Esophagus squamous epithelium (tissue), 5 donors: ENCODE measurements around the gene SLC16A14. TPM values are rescaled to one million over a fixed set of nuclear protein-coding genes. Genes with fewer than 3 reads are reported as not detected.

Experiments used
- DNase-seq: peaks from one replicate; lab custom pipeline; 2025; lab: John Stamatoyannopoulos, UW
- H3K27ac ChIP-seq, 4 donors: fragments of 200-600 bp; sonication (generic); one replicate each; pipeline ENCODE4 v1.5.1; 2016 to 2019; ENCODE audit warnings: mild to moderate bottlenecking in 1 of 4
- H3K27me3 ChIP-seq, 4 donors: fragments of 200-600 bp; sonication (generic); 1 replicate in 3 of 4; 2 replicates in 1 of 4; pipeline versions ENCODE4 v1.5.1 to v1.6.0; 2017 to 2021; ENCODE audit warnings: antibody characterized with exemption in 1 of 4
- H3K36me3 ChIP-seq, 3 donors: fragments of 200-600 bp; sonication (generic); one replicate each; pipeline ENCODE4 v1.5.1; 2016 to 2019
- H3K4me1 ChIP-seq, 3 donors: fragments of 200-600 bp; sonication (generic); one replicate each; pipeline ENCODE4 v1.5.1; 2017 to 2019
- H3K4me3 ChIP-seq, 4 donors: fragments of 200-600 bp; sonication (generic); 1 replicate in 3 of 4; 2 replicates in 1 of 4; pipeline ENCODE4 v1.5.1; 2016 to 2019; ENCODE audit warnings: mild to moderate bottlenecking in 2 of 4, moderate library complexity in 1 of 4
- H3K9me3 ChIP-seq, 3 donors: fragments of 200-600 bp; sonication (generic); one replicate each; pipeline ENCODE4 v1.5.1; 2016 to 2019
- CTCF ChIP-seq, 6 experiments: fragments of 450-650 bp in 4 of 6; fragments of 200-600 bp in 2 of 6; sonication (generic) in 2 of 6; IDR thresholded peaks; one replicate each; pipeline ENCODE4 v1.5.1; 2016 to 2019; ENCODE audit warnings: antibody characterized with exemption in 6 of 6, mild to moderate bottlenecking in 4 of 6, moderate library complexity in 4 of 6
- POLR2A ChIP-seq, 4 donors: fragments of 450-650 bp; IDR thresholded peaks; one replicate each; pipeline ENCODE4 v1.6.1; 2017; ENCODE audit warnings: antibody characterized with exemption in 4 of 4, mild to moderate bottlenecking in 4 of 4, moderate library complexity in 3 of 4
- WGBS, 2 donors: methylation state at CpG; one replicate each; pipeline ENCODE4 v1.1.5; 2018; 5-methylcytosine and 5-hydroxymethylcytosine counted together
- intact Hi-C: fragments of 100-400 bp; cut with DNase I; formaldehyde crosslinking; loops from one replicate; pipeline ENCODE4 v1.15.0; 2022
- total RNA-seq, 4 donors: library from RNA; depleted of rRNA; stranded (reverse); fragments of >200 nt; gene quantifications; one replicate each; pipeline ENCODE4 v1.1.0, GENCODE V29; 2016
- donor health status: DM: yes; HTN: yes; CAD: no.

SLC16A14 gene
- total RNA-seq, 4 donors from 2014 or later, result 1.9 to 7.5 (median 4.9) TPM

GRCh38 chr2:230043461-230043860 is 25.3 kb downstream of the SLC16A14 start:
- DNase-seq, result no peak
- H3K4me1 ChIP-seq, result peaks cover 0 to 6% (median 0%) of the 10 kb centered on the region in 3 donors
- H3K36me3 ChIP-seq, result peaks cover 0 to 34% (median 0%) of the 10 kb centered on the region in 3 donors
- no peaks in the 10 kb centered on the region for H3K9me3 ChIP-seq
- WGBS, 2 donors, result 39 to 59% methylated on average over 2 of the region's 2 CpGs
- TF ChIP-seq CTCF (IDR thresholded peaks at IDR 0.05), result no peak
- TF ChIP-seq POLR2A (IDR thresholded peaks at IDR 0.05), result no peak
- no peaks in the 10 kb centered on the region for H3K27me3 ChIP-seq
- H3K4me3 ChIP-seq, result no peak overlapping the region
- H3K27ac ChIP-seq, result no peak overlapping the region
- intact Hi-C loops, result no loop called here

- Histone ChIP-seq H3K36me3 (peaks cover 0 to 34% (median 0%) of the 10 kb centered on the region in 3 donors), H3K4me3 (no peak overlapping the region), H3K27ac (no peak overlapping the region), H3K27me3 (no peaks in the 10 kb centered on the region), H3K4me1 (peaks cover 0 to 2% (median 0%) of the 10 kb centered on the region in 3 donors), H3K9me3 (no peaks in the 10 kb centered on the region)
- intact Hi-C loops, result no loop called here
- TF ChIP-seq CTCF (IDR thresholded peaks at IDR 0.05), result no peak
- no peak for TF ChIP-seq POLR2A (IDR thresholded peaks at IDR 0.05)
- WGBS, 2 donors, result 88% methylated on average over 4 to 5 of the region's 5 CpGs
- no peak for DNase-seq
Measured at GRCh38 chr2:230043025-230043424, 25.7 kb downstream of the SLC16A14 start.

GRCh38 chr2:230042195-230042594 is 26.5 kb downstream of the SLC16A14 start:
- H3K9me3 ChIP-seq, result no peaks in the 10 kb centered on the region
- H3K4me3 ChIP-seq, result no peak overlapping the region
- no peak for TF ChIP-seq POLR2A (IDR thresholded peaks at IDR 0.05)
- no peak for TF ChIP-seq CTCF (IDR thresholded peaks at IDR 0.05)
- H3K4me1 ChIP-seq, result no peaks in the 10 kb centered on the region
- intact Hi-C loops, result no loop called here
- H3K27ac ChIP-seq, result no peak overlapping the region
- no peaks in the 10 kb centered on the region for H3K27me3 ChIP-seq
- no peak for DNase-seq
- peaks cover 0 to 34% (median 0%) of the 10 kb centered on the region in 3 donors for H3K36me3 ChIP-seq
- WGBS, 2 donors, result 67 to 88% methylated on average over 1 of the region's 1 CpG

- DNase-seq, result no peak
- intact Hi-C loops, result no loop called here
- 79 to 90% methylated on average over 4 of the region's 4 CpGs for WGBS, 2 donors
- Histone ChIP-seq H3K9me3 (no peaks in the 10 kb centered on the region), H3K4me1 (no peaks in the 10 kb centered on the region), H3K4me3 (no peak overlapping the region), H3K36me3 (no peaks in the 10 kb centered on the region), H3K27ac (no peak overlapping the region), H3K27me3 (no peaks in the 10 kb centered on the region)
- no peak for TF ChIP-seq POLR2A (IDR thresholded peaks at IDR 0.05)
- no peak for TF ChIP-seq CTCF (IDR thresholded peaks at IDR 0.05)
Measured at GRCh38 chr2:230023313-230023712, 45.4 kb downstream of the SLC16A14 start.

- TF ChIP-seq POLR2A (IDR thresholded peaks at IDR 0.05) (no peak), CTCF (IDR thresholded peaks at IDR 0.05) (no peak)
- Histone ChIP-seq H3K27ac (no peak overlapping the region), H3K9me3 (no peaks in the 10 kb centered on the region), H3K36me3 (no peaks in the 10 kb centered on the region), H3K27me3 (no peaks in the 10 kb centered on the region), H3K4me3 (no peak overlapping the region), H3K4me1 (no peaks in the 10 kb centered on the region)
- DNase-seq, result no peak
- WGBS, 2 donors, result 82 to 83% methylated on average over 3 of the region's 3 CpGs
- intact Hi-C loops, result no loop called here
Measured at GRCh38 chr2:230019742-230020141, 49.0 kb downstream of the SLC16A14 start.
